ENCODE measurements around the gene C8G. TPM values are rescaled to one million over a fixed set of nuclear protein-coding genes. Genes with fewer than 3 reads are reported as not detected.
A peak's percentile ranks its signal among the peaks of the same experiment; 100 is the strongest.

Gene C8G
- total RNA-seq, 2 experiments from 2014 or later, result 0.85 to 1.8 TPM

GRCh38 chr9:136937186-136938001, 7.6 kb upstream of the C8G start:
- no peak for DNase-seq
- H3K4me1 Mint-ChIP-seq, result peaks cover 7% of the 10 kb centered on the region
- peaks cover 20% of the 10 kb centered on the region for H3K36me3 Mint-ChIP-seq (ENCODE audit: low read depth)
- no peak overlapping the region for H3K27ac Mint-ChIP-seq
- ChIA-PET POLR2A (no interaction called here), CTCF (interaction anchor here (0.7 to 1.3 kb wide), 3 partner anchors 7 to 95 kb away, joined by 3 read pairs; partner anchors contain the start of gene AJM1)
- H3K9me3 Mint-ChIP-seq, result no peaks in the 10 kb centered on the region
- H3K4me3 Mint-ChIP-seq, result no peak overlapping the region
- H3K27me3 Mint-ChIP-seq, result no peaks in the 10 kb centered on the region

GRCh38 chr9:136939431-136939995, 5.5 kb upstream of the C8G start:
- Mint-ChIP-seq H3K36me3 (ENCODE audit: low read depth) (peaks cover 16% of the 10 kb centered on the region), H3K27ac (no peak overlapping the region), H3K9me3 (no peaks in the 10 kb centered on the region), H3K4me1 (peaks cover 4% of the 10 kb centered on the region), H3K27me3 (no peaks in the 10 kb centered on the region), H3K4me3 (no peak overlapping the region)
- ChIA-PET POLR2A (no interaction called here), CTCF (interaction anchor here (0.7 to 1.0 kb wide), 3 partner anchors 18 to 55 kb away, joined by 3 to 4 read pairs (median 3); no protein-coding TSS in a partner anchor)
- DNase-seq, result no peak

DNA sequence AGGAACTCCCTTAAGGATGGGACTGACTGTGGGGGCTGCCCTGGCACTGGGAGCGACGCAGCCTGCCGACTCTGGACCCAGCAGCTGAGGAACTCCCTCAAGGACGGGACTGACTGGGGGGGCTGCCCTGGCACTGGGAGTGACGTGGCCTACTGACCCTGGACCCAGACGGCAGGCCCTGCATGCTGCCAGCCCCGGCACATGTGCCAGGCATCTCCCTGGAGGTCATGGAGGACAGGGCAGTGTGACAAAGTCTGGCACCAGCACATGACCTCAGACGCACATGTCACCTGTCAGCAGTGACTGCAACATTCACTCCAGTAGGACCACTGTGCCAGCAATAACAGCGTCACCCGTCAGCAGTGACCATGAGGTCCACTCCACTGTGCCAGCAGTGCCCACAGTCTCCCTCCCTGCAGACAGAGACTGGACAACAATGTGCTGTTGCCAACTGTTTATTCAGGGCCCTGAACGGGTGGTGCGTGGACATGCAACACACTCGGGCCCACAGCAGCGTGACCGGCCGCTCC, 5.0 kb upstream of the C8G start:
- CTCF ChIA-PET, result interaction anchor here (1.0 kb wide), 2 partner anchors 38 to 56 kb away, joined by 3 read pairs; no protein-coding TSS in a partner anchor
- POLR2A ChIA-PET, result no interaction called here
- no peaks in the 10 kb centered on the region for H3K9me3 Mint-ChIP-seq
- no peaks in the 10 kb centered on the region for H3K27me3 Mint-ChIP-seq
- H3K4me1 Mint-ChIP-seq, result peaks cover 9% of the 10 kb centered on the region
- H3K36me3 Mint-ChIP-seq (ENCODE audit: low read depth), result peaks cover 16% of the 10 kb centered on the region
- DNase-seq, result no peak
- no peak overlapping the region for H3K4me3 Mint-ChIP-seq
- no peak overlapping the region for H3K27ac Mint-ChIP-seq

DNA sequence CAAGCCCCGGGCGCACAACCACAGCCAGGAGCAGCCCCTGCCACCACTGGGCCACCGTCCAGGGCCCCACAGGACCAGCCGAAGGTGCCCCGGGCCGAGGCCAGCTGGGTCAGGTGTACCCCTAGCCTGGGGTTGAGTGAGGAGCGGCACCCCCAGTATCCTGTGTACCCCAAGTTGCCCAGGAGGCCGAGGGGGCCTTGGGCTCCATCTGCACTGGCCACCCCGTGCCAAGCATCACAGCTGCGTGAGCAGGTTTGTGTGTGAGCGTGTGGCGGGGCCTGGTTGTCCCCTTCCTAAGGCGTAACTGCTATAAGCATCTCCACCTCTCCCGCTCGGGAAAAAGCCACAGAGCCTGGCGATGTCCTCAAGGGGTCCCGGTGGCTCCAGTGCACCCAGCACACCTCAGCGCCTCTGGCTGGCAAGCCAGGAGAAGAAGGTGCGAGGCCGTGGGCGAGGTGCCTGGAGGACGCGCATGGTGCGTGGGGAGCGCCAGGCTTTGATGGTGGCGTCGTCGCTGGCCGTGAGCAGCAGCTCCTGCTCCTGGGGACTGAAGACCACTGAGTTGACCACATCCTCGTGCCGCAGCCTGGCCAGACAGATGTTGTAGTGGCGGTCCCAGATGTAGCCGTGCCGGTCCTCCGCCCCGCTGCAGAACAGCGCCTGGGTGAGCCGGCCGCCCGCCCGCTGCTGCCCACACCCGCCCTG, 4.4 kb upstream of the C8G start:
- H3K9me3 Mint-ChIP-seq, result no peaks in the 10 kb centered on the region
- ChIA-PET POLR2A (no interaction called here), CTCF (interaction anchor here (1.1 kb wide), 1 partner anchor 24 kb away, joined by 3 read pairs; no protein-coding TSS in a partner anchor)
- no peak for DNase-seq
- peaks cover 13% of the 10 kb centered on the region for H3K4me1 Mint-ChIP-seq
- peaks cover 16% of the 10 kb centered on the region for H3K36me3 Mint-ChIP-seq (ENCODE audit: low read depth)
- H3K27me3 Mint-ChIP-seq, result no peaks in the 10 kb centered on the region
- no peak overlapping the region for H3K4me3 Mint-ChIP-seq
- no peak overlapping the region for H3K27ac Mint-ChIP-seq

GRCh38 chr9:136941231-136942111, 3.6 kb upstream of the C8G start:
- ChIA-PET CTCF (interaction anchor here (1.1 to 1.8 kb wide), 2 partner anchors 15 to 24 kb away, joined by 3 to 5 read pairs; no protein-coding TSS in a partner anchor), POLR2A (no interaction called here)
- Mint-ChIP-seq H3K4me1 (peaks cover 11% of the 10 kb centered on the region), H3K4me3 (no peak overlapping the region), H3K27me3 (no peaks in the 10 kb centered on the region), H3K9me3 (no peaks in the 10 kb centered on the region), H3K27ac (no peak overlapping the region), H3K36me3 (ENCODE audit: low read depth) (peaks cover 16% of the 10 kb centered on the region)
- DNase-seq, result no peak

- CTCF ChIA-PET, result interaction anchor here (1.8 kb wide), 1 partner anchor 16 kb away, joined by 5 read pairs; no protein-coding TSS in a partner anchor
- no peaks in the 10 kb centered on the region for H3K9me3 Mint-ChIP-seq
- no peak overlapping the region for H3K27ac Mint-ChIP-seq
- H3K4me3 Mint-ChIP-seq, result peak overlapping the region; percentile 63
- no peak for DNase-seq
- POLR2A ChIA-PET, result no interaction called here
- peaks cover 14% of the 10 kb centered on the region for H3K36me3 Mint-ChIP-seq (ENCODE audit: low read depth)
- H3K27me3 Mint-ChIP-seq, result no peaks in the 10 kb centered on the region
- H3K4me1 Mint-ChIP-seq, result peaks cover 11% of the 10 kb centered on the region
These were observed 2.7 kb upstream of the C8G start for GRCh38 chr9:136942112-136942880.

- POLR2A ChIA-PET, result no interaction called here
- Mint-ChIP-seq H3K4me3 (peak overlapping the region; percentile 63), H3K27ac (no peak overlapping the region), H3K36me3 (ENCODE audit: low read depth) (peaks cover 12% of the 10 kb centered on the region), H3K27me3 (no peaks in the 10 kb centered on the region), H3K4me1 (peaks cover 11% of the 10 kb centered on the region), H3K9me3 (no peaks in the 10 kb centered on the region)
- CTCF ChIA-PET, result interaction anchor here (1.2 to 2.7 kb wide), 3 partner anchors 16 to 192 kb away, joined by 3 to 9 read pairs (median 5); no protein-coding TSS in a partner anchor
- no peak for DNase-seq
These were observed 2.2 kb upstream of the C8G start for GRCh38 chr9:136942881-136943230.

DNA sequence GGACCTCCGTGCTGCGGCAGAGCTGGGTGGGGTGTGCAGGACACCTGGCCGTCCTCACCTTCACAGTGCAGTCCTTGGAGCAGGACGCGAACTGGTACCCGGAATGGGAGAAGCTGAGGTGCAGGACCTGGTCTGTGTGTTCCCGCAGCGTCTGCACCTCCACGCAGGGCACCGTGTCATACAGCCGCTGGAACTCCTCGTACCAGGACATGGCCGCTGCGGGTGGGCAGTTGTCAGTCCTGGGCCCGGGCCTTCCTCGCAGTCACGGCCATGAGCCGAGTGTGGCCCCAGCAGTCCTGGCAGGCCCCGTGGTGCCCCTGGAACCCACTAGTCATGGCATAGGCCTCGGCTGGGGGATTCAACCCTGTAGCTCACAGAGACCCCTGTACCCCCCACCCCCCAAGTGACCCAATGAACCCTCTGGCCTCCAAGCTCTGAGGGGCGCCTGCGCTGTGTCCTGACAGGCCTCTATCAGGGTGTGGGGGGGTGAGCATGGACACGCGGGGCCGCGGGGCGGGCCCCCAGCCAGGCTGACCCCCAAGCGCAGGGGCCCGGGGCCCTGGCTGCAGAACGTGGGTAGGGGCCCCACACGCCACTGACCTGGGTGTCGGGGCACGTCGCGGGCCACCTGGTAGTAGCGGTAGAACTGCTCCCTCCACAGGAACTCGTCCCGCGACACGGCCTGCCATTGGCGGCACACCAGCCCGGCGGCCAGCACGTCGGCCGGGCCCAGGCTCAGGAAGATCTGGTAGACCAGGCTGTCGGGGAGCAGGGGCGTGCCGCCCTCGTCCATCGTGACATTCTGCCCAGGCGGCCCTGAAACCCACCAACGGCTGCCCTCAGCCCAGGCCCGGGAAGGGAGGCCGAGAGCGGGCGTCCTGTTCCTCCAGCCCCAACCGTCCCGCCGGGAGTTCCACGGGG, 1.5 kb upstream of the C8G start:
- Mint-ChIP-seq H3K27ac (peak overlapping the region; percentile 84), H3K4me3 (peak overlapping the region; percentile 77), H3K4me1 (peaks cover 11% of the 10 kb centered on the region), H3K9me3 (no peaks in the 10 kb centered on the region), H3K36me3 (ENCODE audit: low read depth) (peaks cover 10% of the 10 kb centered on the region), H3K27me3 (no peaks in the 10 kb centered on the region)
- ChIA-PET CTCF (interaction anchor here (0.6 to 2.7 kb wide), 18 partner anchors 17 to 193 kb away, joined by 3 to 9 read pairs (median 3); partner anchors contain the start of gene AJM1), POLR2A (no interaction called here)
- DNase-seq, result peak; percentile 36

GRCh38 chr9:136944212-136944518, 878 bp upstream of the C8G start:
- ChIA-PET POLR2A (no interaction called here), CTCF (interaction anchor here (0.6 to 2.7 kb wide), 20 partner anchors 18 to 194 kb away, joined by 3 to 9 read pairs (median 3); partner anchors contain the start of gene AJM1)
- no peak for DNase-seq
- H3K36me3 Mint-ChIP-seq (ENCODE audit: low read depth), result peaks cover 6% of the 10 kb centered on the region
- H3K4me1 Mint-ChIP-seq, result peaks cover 11% of the 10 kb centered on the region
- H3K27me3 Mint-ChIP-seq, result no peaks in the 10 kb centered on the region
- peak overlapping the region; percentile 77 for H3K4me3 Mint-ChIP-seq
- no peak overlapping the region for H3K27ac Mint-ChIP-seq
- no peaks in the 10 kb centered on the region for H3K9me3 Mint-ChIP-seq

- Mint-ChIP-seq H3K27ac (peak overlapping the region; percentile 50), H3K9me3 (no peaks in the 10 kb centered on the region), H3K27me3 (no peaks in the 10 kb centered on the region), H3K4me1 (peaks cover 19% of the 10 kb centered on the region), H3K36me3 (ENCODE audit: low read depth) (peaks cover 5% of the 10 kb centered on the region), H3K4me3 (peak overlapping the region; percentile 67)
- no peak for DNase-seq
- CTCF ChIA-PET, result interaction anchor here (0.8 to 2.7 kb wide), 11 partner anchors 9 to 143 kb away, joined by 3 to 9 read pairs (median 3); partner anchors contain the start of gene RABL6
- POLR2A ChIA-PET, result no interaction called here
These were observed 537 bp downstream of the C8G start for GRCh38 chr9:136945333-136946227.

Measured in activated CD4-positive, alpha-beta T cell treated with anti-CD3 and anti-CD28 coated beads, Interleukin-2, amount 10 ng/mL, durations not matched to agents 7 days and 5 days (primary cell).